Brain microvascular endothelial cell (primary cell): ENCODE measurements around the gene CAPNS2.

Experiments used
- DNase-seq: peaks from one replicate; pipeline ENCODE4 v3.0.0-alpha.2; 2020
- H3K27ac ChIP-seq: fragments of 250-450 bp; sonication (Bioruptor Pico); 2 replicates; pipeline ENCODE4 v1.5.1; 2020; ENCODE audit warnings: mild to moderate bottlenecking, moderate library complexity
- H3K27me3 ChIP-seq: fragments of 250-450 bp; sonication (Bioruptor Pico); replicated peaks from 2 replicates; pipeline ENCODE4 v1.5.1; 2020; ENCODE audit warnings: mild to moderate bottlenecking
- H3K36me3 ChIP-seq: fragments of 250-450 bp; sonication (Bioruptor Pico); replicated peaks from 2 replicates; pipeline ENCODE4 v1.5.1; 2020; ENCODE audit warnings: mild to moderate bottlenecking
- H3K4me3 ChIP-seq: 2 replicates; pipeline ENCODE4 v1.5.1; 2011; ENCODE audit warnings: low read depth, mild to moderate bottlenecking, control low read depth, low read length, moderate library complexity
- CTCF ChIP-seq: IDR thresholded peaks from 2 replicates; pipeline ENCODE4 v1.5.1; 2011; ENCODE audit warnings: low read depth, mild to moderate bottlenecking, moderate library complexity, low read length, control low read depth, inconsistent platforms; ENCODE audit errors: missing control alignments
- in situ Hi-C: cut with HindIII; loops from 2 replicates; pipeline ENCODE4 v1.10.0; 2017; ENCODE audit warnings: low sequenced_read_pairs, low pct_ligation_motif_present

The CAPNS2 gene

GRCh38 chr16:55530316-55530856 lies 36.1 kb upstream of the CAPNS2 start:
- Histone ChIP-seq H3K27ac (no peak overlapping the region), H3K27me3 (no peaks in the 10 kb centered on the region), H3K4me3 (no peak overlapping the region), H3K36me3 (no peaks in the 10 kb centered on the region)
- no peak for TF ChIP-seq CTCF
- in situ Hi-C loops = no loop called here
- DNase-seq = no peak

GRCh38 chr16:55532227-55532626 lies 34.3 kb upstream of the CAPNS2 start:
- no peak for DNase-seq

GRCh38 chr16:55534756-55535155 lies 31.7 kb upstream of the CAPNS2 start:
- DNase-seq = no peak
- Histone ChIP-seq H3K4me3 (no peak overlapping the region), H3K27ac (no peak overlapping the region), H3K36me3 (no peaks in the 10 kb centered on the region), H3K27me3 (no peaks in the 10 kb centered on the region)
- no peak for TF ChIP-seq CTCF
- in situ Hi-C loops = no loop called here

More at GRCh38 chr16:55532227-55532626, 34.3 kb upstream of the CAPNS2 start:
- in situ Hi-C loops = no loop called here
- no peak overlapping the region for H3K27ac ChIP-seq
- no peak for TF ChIP-seq CTCF
- H3K36me3 ChIP-seq = no peaks in the 10 kb centered on the region
- no peak overlapping the region for H3K4me3 ChIP-seq
- no peaks in the 10 kb centered on the region for H3K27me3 ChIP-seq

GRCh38 chr16:55539049-55539448 lies 27.4 kb upstream of the CAPNS2 start:
- no peak overlapping the region for H3K27ac ChIP-seq
- no peak for DNase-seq
- no peak overlapping the region for H3K4me3 ChIP-seq
- no peaks in the 10 kb centered on the region for H3K36me3 ChIP-seq
- no peaks in the 10 kb centered on the region for H3K27me3 ChIP-seq
- in situ Hi-C loops = no loop called here
- no peak for TF ChIP-seq CTCF

- in situ Hi-C loops = no loop called here
- DNase-seq = no peak
- TF ChIP-seq CTCF = no peak
- Histone ChIP-seq H3K4me3 (no peak overlapping the region), H3K27me3 (no peaks in the 10 kb centered on the region), H3K36me3 (no peaks in the 10 kb centered on the region), H3K27ac (no peak overlapping the region)
Measured at GRCh38 chr16:55539488-55539887, 27.0 kb upstream of the CAPNS2 start.

GRCh38 chr16:55540221-55540620 lies 26.3 kb upstream of the CAPNS2 start:
- Histone ChIP-seq H3K27me3 (no peaks in the 10 kb centered on the region), H3K4me3 (no peak overlapping the region), H3K27ac (no peak overlapping the region), H3K36me3 (no peaks in the 10 kb centered on the region)
- no peak for TF ChIP-seq CTCF
- DNase-seq = no peak
- in situ Hi-C loops = no loop called here
